Psoas muscle (tissue), 8 donors: Measurements from ENCODE around the gene ZNF521. TPM values are rescaled to one million over a fixed set of nuclear protein-coding genes. Genes with fewer than 3 reads are reported as not detected.

Source experiments
- ATAC-seq, 4 donors: fragments of 200-7000 bp; cut with Tn5 transposase; one replicate each; pipeline ENCODE4 v1.9.1; 2020; ENCODE audit warnings: moderate library complexity in 3 of 4, mild to moderate bottlenecking in 2 of 4
- DNase-seq, 2 donors: peaks; one replicate each; pipeline ENCODE4 v3.0.0-alpha.2; 2020
- H3K27ac ChIP-seq: fragments of 200-600 bp; one replicate; pipeline ENCODE4 v1.8.0; 2022
- H3K27me3 ChIP-seq, 3 donors: fragments of 200-600 bp in 1 of 3; one replicate each; pipeline versions ENCODE4 v1.6.1 to v1.8.0; 2013 to 2022; ENCODE audit warnings: low read length in 2 of 3, mild to moderate bottlenecking in 2 of 3, moderate library complexity in 1 of 3; ENCODE audit not compliant: insufficient read depth in 3 of 3
- H3K36me3 ChIP-seq, 2 donors: fragments of 200-600 bp in 1 of 2; one replicate each; pipeline versions ENCODE4 v1.6.1 to v1.8.0; 2013 to 2022; ENCODE audit warnings: low read depth in 1 of 2, mild to moderate bottlenecking in 1 of 2, moderate library complexity in 1 of 2; ENCODE audit not compliant: insufficient read depth in 1 of 2
- H3K4me1 ChIP-seq: fragments of 200-600 bp; one replicate; pipeline ENCODE4 v1.8.0; 2022
- H3K4me3 ChIP-seq: fragments of 200-600 bp; one replicate; pipeline ENCODE4 v1.8.0; 2022; ENCODE audit warnings: mild to moderate bottlenecking
- H3K9me3 ChIP-seq: fragments of 200-600 bp; one replicate; pipeline ENCODE4 v1.8.0; 2022
- WGBS, 3 donors: extraction: QIAGEN DNeasy Blood & Tissue Kit; methylation state at CpG; one replicate each; pipeline versions ENCODE4 v1.1.6 to v1.1.7; 2013; 5-methylcytosine and 5-hydroxymethylcytosine counted together
- intact Hi-C, 2 donors: fragments of 100-400 bp; cut with DNase I; formaldehyde crosslinking; loops; one replicate each; pipeline versions ENCODE4 v1.11.0 to v1.14.2; 2022
- polyA plus RNA-seq, 3 donors: library from polyadenylated mRNA; stranded (reverse); fragments of 200-250 nt; gene quantifications; one replicate each; pipeline ENCODE4 v1.2.3, GENCODE V29; 2013
- total RNA-seq, 4 donors: library from RNA; stranded (reverse); fragmentation: NEBNext Ultra II Directional in 2 of 4; extraction: Animal tissue kit (Norgen Biotek cat#: 25700) in 2 of 4; gene quantifications; one replicate each; pipeline versions ENCODE4 v1.2.1 to v1.2.4, GENCODE V29; 2021 to 2023
- TF ChIP-seq, protein P1 (sequence below): fragments of 200-600 bp; IDR thresholded peaks from one replicate; pipeline ENCODE4 v1.8.0; 2022; ENCODE audit warnings: antibody characterized with exemption
- donor health status: healthy with polysubstance abuse.
- donor health status: DM: no; HTN: no; CAD: no; lungs with moderate emphysema.
- donor health status: Bipolar disorder and iron deficiency.
- donor health status: healthy.
- donor health status: DM: yes; HTN: yes; CAD: no.
- donor health status: DM: no; HTN: no; CAD: no.
- donor health status: DM: no; HTN: no; CAD: no.
- donor health status: DM: yes; HTN: yes; CAD: no.

The ZNF521 gene
- total and polyA plus RNA-seq, 7 donors = 1.8 to 13.2 (median 4.2) TPM

DNA sequence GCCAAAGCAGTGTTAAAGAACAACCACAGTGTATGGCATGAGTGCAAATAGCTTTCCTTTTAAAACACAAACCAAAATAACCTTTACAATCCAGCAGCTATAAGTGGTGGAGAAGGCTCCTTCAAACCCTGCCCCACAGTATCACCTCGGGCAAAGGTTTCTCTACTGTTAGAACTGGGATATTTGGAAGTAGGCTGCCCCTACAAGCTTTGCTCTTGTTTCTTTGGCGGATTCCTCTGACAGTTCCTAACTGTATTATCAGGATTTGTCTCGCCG lies 214.8 kb downstream of the ZNF521 start:
- no peaks in the 10 kb centered on the region for H3K9me3 ChIP-seq
- no peak overlapping the region for H3K4me3 ChIP-seq
- H3K27ac ChIP-seq = no peak overlapping the region
- DNase-seq = no peak
- no peaks in the 10 kb centered on the region for H3K27me3 ChIP-seq
- H3K4me1 ChIP-seq = peaks cover 35% of the 10 kb centered on the region
- peak in 3 of 4 donors; percentile 51 to 58 (median 53) for ATAC-seq
- TF ChIP-seq, protein P1, sequence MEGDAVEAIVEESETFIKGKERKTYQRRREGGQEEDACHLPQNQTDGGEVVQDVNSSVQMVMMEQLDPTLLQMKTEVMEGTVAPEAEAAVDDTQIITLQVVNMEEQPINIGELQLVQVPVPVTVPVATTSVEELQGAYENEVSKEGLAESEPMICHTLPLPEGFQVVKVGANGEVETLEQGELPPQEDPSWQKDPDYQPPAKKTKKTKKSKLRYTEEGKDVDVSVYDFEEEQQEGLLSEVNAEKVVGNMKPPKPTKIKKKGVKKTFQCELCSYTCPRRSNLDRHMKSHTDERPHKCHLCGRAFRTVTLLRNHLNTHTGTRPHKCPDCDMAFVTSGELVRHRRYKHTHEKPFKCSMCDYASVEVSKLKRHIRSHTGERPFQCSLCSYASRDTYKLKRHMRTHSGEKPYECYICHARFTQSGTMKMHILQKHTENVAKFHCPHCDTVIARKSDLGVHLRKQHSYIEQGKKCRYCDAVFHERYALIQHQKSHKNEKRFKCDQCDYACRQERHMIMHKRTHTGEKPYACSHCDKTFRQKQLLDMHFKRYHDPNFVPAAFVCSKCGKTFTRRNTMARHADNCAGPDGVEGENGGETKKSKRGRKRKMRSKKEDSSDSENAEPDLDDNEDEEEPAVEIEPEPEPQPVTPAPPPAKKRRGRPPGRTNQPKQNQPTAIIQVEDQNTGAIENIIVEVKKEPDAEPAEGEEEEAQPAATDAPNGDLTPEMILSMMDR = no peak
- intact Hi-C loops = loop anchor here in 1 of 2 donors (10.0 kb wide), 1 partner anchor 152 kb away; no protein-coding TSS in a partner anchor
- no peaks in the 10 kb centered on the region for H3K36me3 ChIP-seq
- 46 to 59% (median 58%) methylated on average over 4 of the region's 4 CpGs for WGBS, 3 donors

DNA sequence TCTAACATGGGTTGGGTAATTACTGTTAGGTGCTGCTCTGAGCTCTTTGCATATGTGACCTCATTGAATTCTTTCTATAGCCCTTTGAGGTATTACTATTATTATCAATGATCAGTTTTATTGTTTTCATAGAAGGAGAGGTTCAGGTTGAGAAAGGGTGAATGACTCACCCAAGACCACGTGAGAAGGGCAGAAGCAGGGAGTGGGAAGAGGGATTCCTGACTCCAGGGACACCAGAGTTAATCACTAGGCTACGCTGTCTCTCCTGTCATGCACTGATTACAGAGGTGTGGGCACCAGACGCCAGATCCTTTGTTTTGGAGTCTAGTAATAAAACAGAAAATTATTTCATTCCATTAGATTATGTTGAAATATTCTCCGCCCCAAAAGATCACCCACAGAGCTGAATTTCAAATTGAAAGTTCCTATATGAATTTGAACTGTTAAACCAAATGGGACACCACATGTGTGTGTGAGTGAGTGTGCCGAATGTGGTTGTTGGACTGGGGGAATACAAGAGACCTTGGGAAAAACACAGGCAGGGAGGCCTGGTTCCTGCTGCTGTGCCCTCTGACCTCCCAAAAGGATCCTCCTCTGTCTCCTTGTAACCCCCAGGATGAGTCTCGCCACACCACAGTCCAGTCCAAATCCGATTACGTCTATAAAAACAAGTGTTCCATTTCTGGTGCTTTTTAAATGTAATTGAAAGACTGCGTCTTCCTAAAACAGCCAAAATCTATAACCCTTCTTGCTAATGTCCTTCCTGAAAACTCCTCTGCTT lies 215.4 kb downstream of the ZNF521 start:
- ATAC-seq = peak in 2 of 4 donors; percentile 10 to 45
- H3K4me1 ChIP-seq = peaks cover 35% of the 10 kb centered on the region

DNA sequence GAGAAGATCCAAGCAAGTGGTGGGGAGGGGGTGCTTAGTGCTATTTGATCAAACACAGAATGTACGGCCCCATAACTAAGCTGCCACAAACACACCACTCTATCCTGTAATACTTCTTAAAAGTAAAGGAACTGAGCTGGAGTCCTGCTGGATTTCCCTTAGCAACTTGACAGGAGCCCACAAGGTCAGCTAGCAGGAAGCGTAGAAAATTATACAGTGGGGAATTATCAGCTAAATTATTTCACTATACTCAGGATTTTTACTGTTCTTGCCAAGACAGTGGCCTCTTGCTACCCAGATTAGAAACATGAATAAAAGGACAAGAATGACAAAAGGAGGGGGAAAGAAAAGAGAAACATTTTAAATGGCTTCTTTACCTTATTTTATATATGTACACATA lies 217.1 kb downstream of the ZNF521 start:
- intact Hi-C loops = loop anchor here in 1 of 2 donors (10.0 kb wide), 1 partner anchor 150 kb away; no protein-coding TSS in a partner anchor
- WGBS, 3 donors = 58 to 64% (median 60%) methylated on average over 2 of the region's 2 CpGs
- H3K4me1 ChIP-seq = peaks cover 35% of the 10 kb centered on the region

More for the DNA sequence above, 215.4 kb downstream of the ZNF521 start:
- no peak for DNase-seq
- Histone ChIP-seq H3K27me3 (no peaks in the 10 kb centered on the region), H3K27ac (no peak overlapping the region), H3K36me3 (no peaks in the 10 kb centered on the region), H3K9me3 (no peaks in the 10 kb centered on the region), H3K4me3 (no peak overlapping the region)
- TF ChIP-seq, protein P1 = no peak
- intact Hi-C loops = loop anchor here in 1 of 2 donors (10.0 kb wide), 1 partner anchor 152 kb away; no protein-coding TSS in a partner anchor
- WGBS, 3 donors = 67 to 71% (median 68%) methylated on average over 9 of the region's 9 CpGs

DNA sequence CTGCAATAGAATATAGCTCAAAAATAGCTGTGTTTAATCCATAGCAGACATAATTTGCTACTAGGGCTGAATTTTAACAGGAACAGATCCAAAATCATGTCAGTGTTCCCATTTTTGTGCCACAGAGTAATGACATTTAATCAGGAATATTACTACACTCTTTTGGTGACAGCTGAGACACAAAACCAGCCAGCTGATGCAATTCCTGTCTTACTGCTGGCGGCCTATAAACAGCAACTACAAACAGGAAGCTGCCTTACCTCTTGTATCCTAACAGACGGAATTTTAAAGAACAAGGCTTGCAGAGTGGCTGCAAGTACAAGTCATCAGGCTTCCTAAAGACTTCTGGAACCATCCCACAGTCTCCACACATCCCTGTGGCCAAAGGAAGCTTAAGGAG lies 218.1 kb downstream of the ZNF521 start:
- peak; percentile 76 to 94 (median 84) for ATAC-seq
- Histone ChIP-seq H3K27ac (peak overlapping the region; percentile 80), H3K4me1 (peaks cover 35% of the 10 kb centered on the region), H3K36me3 (no peaks in the 10 kb centered on the region), H3K27me3 (no peaks in the 10 kb centered on the region), H3K9me3 (no peaks in the 10 kb centered on the region), H3K4me3 (no peak overlapping the region)
- WGBS, 3 donors = 36 to 55% (median 44%) methylated on average over 2 of the region's 2 CpGs
- DNase-seq = no peak
- TF ChIP-seq, protein P1 = no peak
- intact Hi-C loops = loop anchor here in 1 of 2 donors (10.0 kb wide), 1 partner anchor 149 kb away; no protein-coding TSS in a partner anchor

More for the DNA sequence above, 217.1 kb downstream of the ZNF521 start:
- no peak for ATAC-seq
- H3K36me3 ChIP-seq = no peaks in the 10 kb centered on the region
- no peaks in the 10 kb centered on the region for H3K27me3 ChIP-seq
- H3K4me3 ChIP-seq = no peak overlapping the region
- no peaks in the 10 kb centered on the region for H3K9me3 ChIP-seq
- H3K27ac ChIP-seq = peak overlapping the region; percentile 80
- TF ChIP-seq, protein P1 = no peak
- DNase-seq = no peak
